GM10266 (cell line): ENCODE data around the gene ZNF285.
"Not testable (repeated sequence)": the region's sequence is repeated elsewhere in the genome, so short reads cannot be mapped to it uniquely, and the experiment has no call there.

ENCODE experiments used
- DNase-seq: peaks from one replicate; pipeline ENCODE4 v3.0.0; 2012; ENCODE audit errors: extremely low spot score
- CTCF ChIP-seq: IDR thresholded peaks from 2 replicates; pipeline ENCODE4 v1.5.1; 2012; ENCODE audit warnings: mild to moderate bottlenecking, low read depth; ENCODE audit not compliant: control insufficient read depth, insufficient read depth; ENCODE audit errors: missing control alignments

Gene ZNF285

GRCh38 chr19:44401139-44402115 lies at the start of gene ZNF285:
Gene ZNF285 (minus strand): TSS chr19:44401608. CDS start chr19:44397213, 4,395 bp downstream.
- peak; percentile 38 for DNase-seq
- TF ChIP-seq CTCF = no peak

GRCh38 chr19:44447916-44448674 lies 46.7 kb upstream of the ZNF285 start, which contains the start of gene ZNF229:
Gene ZNF229 (minus strand): TSS chr19:44448472. CDS start chr19:44442847, 5,625 bp downstream.
- TF ChIP-seq CTCF = no peak
- DNase-seq = peak; percentile 35

GRCh38 chr19:44438441-44438840 lies 37.0 kb upstream of the ZNF285 start:
- DNase-seq = no peak
- TF ChIP-seq CTCF = no peak

GRCh38 chr19:44435441-44435840 lies 34.0 kb upstream of the ZNF285 start:
- no peak for TF ChIP-seq CTCF
- DNase-seq = no peak

GRCh38 chr19:44430956-44431355 lies 29.5 kb upstream of the ZNF285 start:
- DNase-seq = no peak
- no peak for TF ChIP-seq CTCF

- not testable (repeated sequence) for DNase-seq
Observed at GRCh38 chr19:44415553-44415952, 14.1 kb upstream of the ZNF285 start.

- not testable (repeated sequence) for DNase-seq
Observed at GRCh38 chr19:44389268-44389667, 12.1 kb downstream of the ZNF285 start.

GRCh38 chr19:44374789-44375188 lies 26.6 kb downstream of the ZNF285 start:
- TF ChIP-seq CTCF = no peak
- no peak for DNase-seq
